SK-N-SH (cell line): ENCODE results near the gene LAX1. TPM values are rescaled to one million over a fixed set of nuclear protein-coding genes. Genes with fewer than 3 reads are reported as not detected.
A peak's percentile ranks its signal among the peaks of the same experiment; 100 is the strongest.

Experiments used
- CTCF ChIA-PET: fragments of 300-600, 350-600 bp; formaldehyde crosslinking; extraction: SDS; loops from one replicate; lab custom pipeline; 2021; lab: Yijun Ruan, JAX
- POLR2A ChIA-PET: fragments of 350-600 bp; sonication (Branson Sonifier 250); formaldehyde crosslinking; extraction: SDS; loops from one replicate; lab custom pipeline; 2020; ENCODE audit warnings: antibody characterized with exemption, inconsistent platforms; lab: Yijun Ruan, JAX
- DNase-seq: peaks from one replicate; pipeline ENCODE4 v3.0.0; 2012
- H2AFZ ChIP-seq: fragments of 200-600 bp; sonication (generic); 2 replicates; pipeline ENCODE4 v1.8.1; 2016; ENCODE audit warnings: antibody characterized with exemption, mild to moderate bottlenecking, low read depth
- H3F3A ChIP-seq: fragments of 200-600 bp; sonication (generic); replicated peaks from 2 replicates; pipeline ENCODE3; 2016; ENCODE audit warnings: antibody characterized with exemption, mild to moderate bottlenecking; ENCODE audit not compliant: insufficient read depth
- H3K27ac ChIP-seq, 2 experiments: fragments of 200-500 bp in 1 of 2; fragments of 200-600 bp in 1 of 2; sonication (Bioruptor generic) in 1 of 2; sonication (generic), shearing (Covaris generic) in 1 of 2; 2 replicates each; pipeline versions ENCODE4 v1.5.1 to v1.6.1; 2014 to 2016; ENCODE audit warnings: low read depth in 2 of 2, inconsistent platforms in 1 of 2, low read length in 1 of 2, mild to moderate bottlenecking in 1 of 2, mixed read lengths in 1 of 2
- H3K27me3 ChIP-seq: fragments of 200-600 bp; sonication (generic), shearing (Covaris generic); 2 replicates; pipeline ENCODE4 v1.6.1; 2016; ENCODE audit warnings: mixed run types; ENCODE audit not compliant: insufficient read depth
- H3K36me3 ChIP-seq, 2 experiments: fragments of 200-500 bp in 1 of 2; fragments of 200-600 bp in 1 of 2; sonication (Bioruptor generic) in 1 of 2; sonication (generic) in 1 of 2; replicated peaks in 1 of 2; 2 replicates each; pipeline versions ENCODE3 to v1.5.1; 2014 to 2016; ENCODE audit warnings: low read length in 1 of 2, mild to moderate bottlenecking in 1 of 2; ENCODE audit not compliant: insufficient read depth in 2 of 2, control insufficient read depth in 1 of 2
- H3K4me1 ChIP-seq, 2 experiments: fragments of 200-500 bp in 1 of 2; fragments of 200-600 bp in 1 of 2; sonication (Bioruptor generic) in 1 of 2; sonication (generic), shearing (Covaris generic) in 1 of 2; 2 replicates each; pipeline versions ENCODE4 v1.5.1 to v1.6.1; 2014 to 2016; ENCODE audit warnings: low read depth in 1 of 2, low read length in 1 of 2, mixed run types in 1 of 2; ENCODE audit not compliant: insufficient read depth in 2 of 2, control insufficient read depth in 1 of 2
- H3K4me2 ChIP-seq: fragments of 200-600 bp; sonication (generic), shearing (Covaris generic); 2 replicates; pipeline ENCODE4 v1.6.1; 2017; ENCODE audit warnings: mixed run types
- H3K4me3 ChIP-seq, 2 experiments: fragments of 200-500 bp in 1 of 2; fragments of 200-600 bp in 1 of 2; sonication (Bioruptor generic) in 1 of 2; sonication (generic), shearing (Covaris generic) in 1 of 2; 2 replicates each; pipeline versions ENCODE4 v1.5.1 to v1.8.1; 2014 to 2016; ENCODE audit warnings: low read depth in 2 of 2, inconsistent platforms in 1 of 2, low read length in 1 of 2, mild to moderate bottlenecking in 1 of 2, mixed read lengths in 1 of 2, moderate library complexity in 1 of 2
- H3K79me2 ChIP-seq: fragments of 200-600 bp; sonication (generic); 2 replicates; pipeline ENCODE4 v1.8.1; 2017; ENCODE audit warnings: mild to moderate bottlenecking; ENCODE audit not compliant: insufficient read depth
- H3K9ac ChIP-seq: fragments of 200-600 bp; sonication (generic); 2 replicates; pipeline ENCODE4 v1.6.1; 2017; ENCODE audit warnings: mixed run types
- H3K9me2 ChIP-seq: fragments of 200-600 bp; sonication (generic); 2 replicates; pipeline ENCODE4 v1.6.1; 2017; ENCODE audit warnings: mixed run types
- H3K9me3 ChIP-seq: fragments of 200-600 bp; sonication (generic); 2 replicates; pipeline ENCODE4 v1.6.1; 2017; ENCODE audit warnings: mixed run types, mild to moderate bottlenecking, moderate library complexity
- H4K20me1 ChIP-seq: fragments of 200-600 bp; sonication (generic); 2 replicates; pipeline ENCODE4 v1.6.1; 2017; ENCODE audit warnings: mild to moderate bottlenecking, mixed run types; ENCODE audit not compliant: insufficient read depth
- CHD2 ChIP-seq: fragments of 150-350 bp; IDR thresholded peaks from 2 replicates; pipeline ENCODE4 v1.6.1; 2018; ENCODE audit warnings: low read length; ENCODE audit not compliant: partially characterized antibody
- EZH2phosphoT487 ChIP-seq: fragments of 200-600 bp; sonication (generic); IDR thresholded peaks from 2 replicates; pipeline ENCODE4 v1.6.1; 2017; ENCODE audit warnings: low read depth, mixed run types, mild to moderate bottlenecking, antibody characterized with exemption, moderate library complexity, borderline replicate concordance
- FOSL2 ChIP-seq: IDR thresholded peaks from 2 replicates; pipeline ENCODE4 v1.4.0; 2012; ENCODE audit warnings: low read depth, mild to moderate bottlenecking, moderate library complexity, borderline replicate concordance
- FOXJ3 ChIP-seq: sonication (generic); formaldehyde crosslinking; IDR thresholded peaks from 2 replicates; pipeline ENCODE4 v1.5.1; 2020; ENCODE audit warnings: mild to moderate bottlenecking, missing genetic modification reagents
- FOXM1 ChIP-seq: IDR thresholded peaks from 2 replicates; pipeline ENCODE4 v1.4.0; 2012; ENCODE audit warnings: low read depth, mild to moderate bottlenecking
- GABPA ChIP-seq: IDR thresholded peaks from 2 replicates; pipeline ENCODE4 v1.4.0; 2012; ENCODE audit warnings: low read depth, mild to moderate bottlenecking
- GATA2 ChIP-seq: sonication (generic); formaldehyde crosslinking; IDR thresholded peaks from 2 replicates; pipeline ENCODE4 v1.5.0; 2020; ENCODE audit warnings: mild to moderate bottlenecking, missing genetic modification reagents
- IRF3 ChIP-seq: fragments of 150-350 bp; IDR thresholded peaks from 2 replicates; pipeline ENCODE4 v1.6.1; 2016; ENCODE audit warnings: mild to moderate bottlenecking, low read depth, low read length
- JUND ChIP-seq: IDR thresholded peaks from 2 replicates; pipeline ENCODE4 v1.4.0; 2012
- MAX ChIP-seq: IDR thresholded peaks from 2 replicates; pipeline ENCODE4 v1.4.0; 2012; ENCODE audit warnings: low read depth
- MEF2A ChIP-seq: IDR thresholded peaks from 2 replicates; pipeline ENCODE4 v1.4.0; 2012; ENCODE audit warnings: low read depth, borderline replicate concordance
- NFIC ChIP-seq: IDR thresholded peaks from 2 replicates; pipeline ENCODE4 v1.4.0; 2012; ENCODE audit warnings: borderline replicate concordance
- NRF1 ChIP-seq: IDR thresholded peaks from 2 replicates; pipeline ENCODE4 v1.6.1; 2012; ENCODE audit warnings: low read depth, mild to moderate bottlenecking, low read length
- PBX3 ChIP-seq: IDR thresholded peaks from 2 replicates; pipeline ENCODE4; 2012
- POLR2AphosphoS5 ChIP-seq: IDR thresholded peaks from 2 replicates; pipeline ENCODE4 v1.6.1; 2012; ENCODE audit warnings: low read depth, low read length
- REST ChIP-seq: IDR thresholded peaks from 2 replicates; pipeline ENCODE4 v1.6.1; 2012; ENCODE audit warnings: mild to moderate bottlenecking, low read depth, low read length, moderate library complexity
- RFX5 ChIP-seq: IDR thresholded peaks from 2 replicates; pipeline ENCODE4 v1.6.1; 2012; ENCODE audit warnings: mild to moderate bottlenecking, improper control_type of control experiment, low read length
- SIN3A ChIP-seq: IDR thresholded peaks from 2 replicates; pipeline ENCODE4 v1.6.1; 2012; ENCODE audit warnings: low read depth, mild to moderate bottlenecking, low read length, moderate library complexity, borderline replicate concordance
- TEAD4 ChIP-seq: IDR thresholded peaks from 2 replicates; pipeline ENCODE4 v1.4.0; 2012; ENCODE audit warnings: mild to moderate bottlenecking, borderline replicate concordance; ENCODE audit not compliant: insufficient read depth
- USF1 ChIP-seq: IDR thresholded peaks from 2 replicates; pipeline ENCODE4 v1.4.0; 2012; ENCODE audit warnings: low read depth, borderline replicate concordance
- WGBS: methylation state at CpG from one replicate; pipeline ENCODE4 v1.1.6; 2017; ENCODE audit warnings: low lambda C conversion rate; 5-methylcytosine and 5-hydroxymethylcytosine counted together
- polyA plus RNA-seq, 3 experiments: library from polyadenylated mRNA; depleted of rRNA; stranded (reverse); fragments of >200 nt; gene quantifications; 2 replicates each; pipeline ENCODE4 v1.2.3, GENCODE V29; 2012

The LAX1 gene
- polyA plus RNA-seq, 1 of the 3 experiments (the other 2 are of a cell fraction), result 0.03 TPM

- Histone ChIP-seq H3K9ac (no peak overlapping the region), H3F3A (peaks cover 31% of the 10 kb centered on the region), H3K27ac (peak overlapping the region in 1 of 2 experiments; percentile 57; a peak in 2 of 4 replicates), H3K9me2 (no peaks in the 10 kb centered on the region), H4K20me1 (peaks cover 99% of the 10 kb centered on the region), H2AFZ (no peak overlapping the region), H3K27me3 (no peaks in the 10 kb centered on the region)
- no peak for DNase-seq
- TF ChIP-seq GATA2 (no peak), FOXM1 (no peak), FOSL2 (peak; percentile 43; the same call in 1 of the 2 replicates), JUND (0 out of 2 replicates have a peak, but pooled peaks have one; percentile 25), CHD2 (no peak), NRF1 (no peak)
- TF ChIP-seq, all 33 proteins: peak for 2
- Histone ChIP-seq H3K4me2 (no peak overlapping the region), H3K9me3 (no peaks in the 10 kb centered on the region), H3K36me3 (peaks cover 12 to 86% of the 10 kb centered on the region in 2 experiments), H3K4me1 (peaks cover 0 to 16% of the 10 kb centered on the region in 2 experiments; a peak in 3 of 4 replicates), H3K4me3 (no peak overlapping the region), H3K79me2 (peaks cover 100% of the 10 kb centered on the region)
- 78% methylated on average over 2 of the region's 2 CpGs for WGBS
- ChIA-PET POLR2A (interaction anchor here (0.6 kb wide), 2 partner anchors 16 to 31 kb away, joined by 3 read pairs; no protein-coding TSS in a partner anchor), CTCF (interaction anchor here (0.9 kb wide), 1 partner anchor 11 kb away, joined by 3 read pairs; no protein-coding TSS in a partner anchor)
Observed at GRCh38 chr1:203807196-203807595, 42.2 kb downstream of the LAX1 start.

GRCh38 chr1:203813581-203814341 lies 48.8 kb downstream of the LAX1 start:
- Histone ChIP-seq H3K4me3 (no peak overlapping the region), H2AFZ (no peak overlapping the region), H3K4me2 (no peak overlapping the region), H3K27me3 (no peaks in the 10 kb centered on the region), H3K9me2 (no peaks in the 10 kb centered on the region), H4K20me1 (peaks cover 86% of the 10 kb centered on the region), H3K4me1 (no peaks in the 10 kb centered on the region), H3K9ac (no peak overlapping the region), H3F3A (peaks cover 10% of the 10 kb centered on the region), H3K79me2 (peaks cover 100% of the 10 kb centered on the region), H3K27ac (no peak overlapping the region), H3K36me3 (peaks cover 26 to 88% of the 10 kb centered on the region in 2 experiments), H3K9me3 (no peaks in the 10 kb centered on the region)
- POLR2A ChIA-PET, result no interaction called here
- DNase-seq, result no peak
- CTCF ChIA-PET, result no interaction called here
- 98% methylated on average over 2 of the region's 2 CpGs for WGBS
- TF ChIP-seq IRF3, result no peak
- no peak for TF ChIP-seq POLR2AphosphoS5
- no peak for TF ChIP-seq FOXJ3 (CRISPR knock-in tag)
- TF ChIP-seq REST, result no peak
- TF ChIP-seq MEF2A, result no peak
- TF ChIP-seq GABPA, result no peak
- no peak for TF ChIP-seq NFIC
- no peak for TF ChIP-seq RFX5
- TF ChIP-seq CHD2, result no peak
- no peak for TF ChIP-seq JUND
- TF ChIP-seq TEAD4, result no peak
- no peak for TF ChIP-seq PBX3
- TF ChIP-seq SIN3A, result no peak
- no peak for TF ChIP-seq EZH2phosphoT487
- TF ChIP-seq NRF1, result no peak
- TF ChIP-seq MAX, result no peak
- no peak for TF ChIP-seq USF1
